Measurements from ENCODE around the gene TMEM108.

TMEM108 gene

GRCh38 chr3:133429063-133429462 lies 390.9 kb downstream of the TMEM108 start:
- no peak for DNase-seq

GRCh38 chr3:133439563-133439962 lies 401.4 kb downstream of the TMEM108 start:
- DNase-seq, result no peak

GRCh38 chr3:133440652-133441051 lies 402.5 kb downstream of the TMEM108 start:
- no peak for DNase-seq

GRCh38 chr3:133441867-133442270 lies 403.7 kb downstream of the TMEM108 start:
- no peak for DNase-seq

- DNase-seq, result no peak
Measured at GRCh38 chr3:133442518-133442917, 404.3 kb downstream of the TMEM108 start.

- DNase-seq, result no peak
Measured at GRCh38 chr3:133443649-133444422, 405.6 kb downstream of the TMEM108 start.

- DNase-seq, result no peak
Measured at GRCh38 chr3:133444423-133444774, 406.2 kb downstream of the TMEM108 start.

- DNase-seq, result no peak
Measured at GRCh38 chr3:133445108-133445507, 406.9 kb downstream of the TMEM108 start.
